Breast epithelium (tissue), 3 donors: Measurements from ENCODE around the gene AGBL1.

Experiments used
- CTCF ChIP-seq, 3 donors: fragments of 450-650 bp; IDR thresholded peaks; one replicate each; pipeline ENCODE4 v1.5.1; 2016 to 2017; ENCODE audit warnings: antibody characterized with exemption in 3 of 3, mild to moderate bottlenecking in 3 of 3, moderate library complexity in 3 of 3
- POLR2A ChIP-seq: fragments of 450-650 bp; IDR thresholded peaks from one replicate; pipeline ENCODE4 v1.6.1; 2016; ENCODE audit warnings: antibody characterized with exemption, mild to moderate bottlenecking, moderate library complexity
- POLR2AphosphoS5 ChIP-seq, 3 donors: sonication (generic); formaldehyde crosslinking; IDR thresholded peaks; one replicate each; pipeline ENCODE4 v1.6.1; 2017; ENCODE audit warnings: antibody characterized with exemption in 3 of 3

- TF ChIP-seq CTCF (IDR thresholded peaks at IDR 0.05), result no peak
- TF ChIP-seq POLR2AphosphoS5 (IDR thresholded peaks at IDR 0.05), result no peak
- TF ChIP-seq POLR2A, result no peak
Measured at GRCh38 chr15:87021751-87022150, 942.1 kb downstream of the AGBL1 start.
